VCaP (cell line): ENCODE measurements around the gene ZC2HC1C.

Source experiments
- H3K27ac ChIP-seq: fragments of 450-650 bp; 2 replicates; pipeline ENCODE4 v1.5.1; 2017
- CTCF ChIP-seq: fragments of 450-650 bp; conservative IDR thresholded peaks from 2 replicates; pipeline ENCODE4 v1.5.1; 2017; ENCODE audit warnings: mild to moderate bottlenecking, moderate library complexity

The ZC2HC1C gene

GRCh38 chr14:75107186-75107585 lies 37.7 kb downstream of the ZC2HC1C start:
- TF ChIP-seq CTCF, result no peak

GRCh38 chr14:75109877-75110276 lies 40.4 kb downstream of the ZC2HC1C start:
- H3K27ac ChIP-seq, result no peak overlapping the region
- no peak for TF ChIP-seq CTCF

More at GRCh38 chr14:75107186-75107585, 37.7 kb downstream of the ZC2HC1C start:
- no peak overlapping the region for H3K27ac ChIP-seq

GRCh38 chr14:75113932-75114539 lies 44.6 kb downstream of the ZC2HC1C start:
- TF ChIP-seq CTCF, result no peak
- no peak overlapping the region for H3K27ac ChIP-seq

- no peak for TF ChIP-seq CTCF
- no peak overlapping the region for H3K27ac ChIP-seq
Measured at GRCh38 chr14:75119056-75119455, 49.6 kb downstream of the ZC2HC1C start.

GRCh38 chr14:75120541-75121291 lies 51.3 kb downstream of the ZC2HC1C start:
- no peak for TF ChIP-seq CTCF
- no peak overlapping the region for H3K27ac ChIP-seq

GRCh38 chr14:75121552-75121951 lies 52.1 kb downstream of the ZC2HC1C start:
- TF ChIP-seq CTCF, result no peak
- no peak overlapping the region for H3K27ac ChIP-seq

GRCh38 chr14:75123991-75124390 lies 54.5 kb downstream of the ZC2HC1C start:
- H3K27ac ChIP-seq, result no peak overlapping the region
- TF ChIP-seq CTCF, result no peak
